Lower leg skin (tissue), 3 donors: ENCODE data around the gene USP25.

ENCODE experiments used
- CTCF ChIP-seq, 3 donors: fragments of 450-650 bp; IDR thresholded peaks; one replicate each; pipeline ENCODE4 v1.5.1; 2016; ENCODE audit warnings: antibody characterized with exemption in 3 of 3, mild to moderate bottlenecking in 3 of 3, moderate library complexity in 2 of 3
- POLR2A ChIP-seq, 2 donors: fragments of 450-650 bp; IDR thresholded peaks; one replicate each; pipeline ENCODE4 v1.6.1; 2016 to 2017; ENCODE audit warnings: antibody characterized with exemption in 2 of 2, mild to moderate bottlenecking in 1 of 2, moderate library complexity in 1 of 2

GRCh38 chr21:15688016-15688415, 41.8 kb upstream of the USP25 start:
- TF ChIP-seq POLR2A (IDR thresholded peaks at IDR 0.05): no peak
- TF ChIP-seq CTCF (IDR thresholded peaks at IDR 0.05): no peak
